GM12878 (cell line): ENCODE results near the gene ZNF467. TPM values are rescaled to one million over a fixed set of nuclear protein-coding genes. Genes with fewer than 3 reads are reported as not detected.

Experiments used
- ATAC-seq: fragments of 200-7000 bp; cut with Tn5 transposase; 3 replicates; pipeline ENCODE4 v1.9.1; 2020; ENCODE audit warnings: mild to moderate bottlenecking, moderate library complexity
- BruUV-seq: library from RNA; stranded (reverse); fragments of 400-500 nt; replicated peaks from 2 replicates; lab custom pipeline; 2021; lab: Mats Ljungman, UMichigan
- CTCF ChIA-PET: fragments of 300-600 bp; sonication (Branson Sonifier 250); formaldehyde crosslinking; extraction: SDS; loops from one replicate; lab custom pipeline; 2021; ENCODE audit warnings: inconsistent platforms; lab: Yijun Ruan, JAX
- POLR2A ChIA-PET: fragments of 350-600 bp; formaldehyde crosslinking; extraction: SDS; loops from one replicate; lab custom pipeline; 2021; ENCODE audit warnings: inconsistent platforms; lab: Charles Lee
- RAD21 ChIA-PET: fragments of 300-600 bp; sonication (Branson Sonifier 250); formaldehyde crosslinking; loops from one replicate; lab custom pipeline; 2023; ENCODE audit warnings: antibody characterized with exemption; ENCODE audit not compliant: unreplicated experiment; lab: Charles Lee
- SMC1A ChIA-PET: fragments of 300-600 bp; sonication (Branson Sonifier 250); formaldehyde crosslinking; loops from one replicate; lab custom pipeline; 2023; ENCODE audit not compliant: unreplicated experiment, uncharacterized antibody; lab: Charles Lee
- DNase-seq: peaks from one replicate; pipeline ENCODE4 v3.0.0-alpha.2; 2011; ENCODE audit warnings: low read depth, low spot score
- FAIRE-seq: peaks from 3 replicates; lab custom pipeline; 2011; peaks lifted over from hg19 to GRCh38; lab: Jason Lieb, UNC
- H2AFZ ChIP-seq: 2 replicates; pipeline ENCODE4 v1.6.0; 2011; ENCODE audit warnings: low read depth, low read length, control low read depth; ENCODE audit not compliant: control insufficient read depth
- H3K27ac ChIP-seq: 2 replicates; pipeline ENCODE4 v1.5.1; 2011; ENCODE audit warnings: control low read depth; ENCODE audit not compliant: control insufficient read depth, insufficient read depth
- H3K27me3 ChIP-seq, 2 experiments: replicated peaks in 1 of 2; 2 replicates each; pipeline versions ENCODE4 v1.6.0 to v1.6.1; 2011; ENCODE audit warnings: low read length in 1 of 2; ENCODE audit not compliant: control insufficient read depth in 2 of 2, insufficient read depth in 2 of 2
- H3K36me3 ChIP-seq, 2 experiments: 2 replicates each; pipeline ENCODE4 v1.5.1; 2011; ENCODE audit warnings: low read length in 1 of 2; ENCODE audit not compliant: control insufficient read depth in 2 of 2, insufficient read depth in 2 of 2
- H3K4me1 ChIP-seq: 2 replicates; pipeline ENCODE4 v1.6.1; 2011; ENCODE audit warnings: mild to moderate bottlenecking, low read length, moderate library complexity, mixed read lengths; ENCODE audit not compliant: control insufficient read depth, insufficient read depth
- H3K4me2 ChIP-seq: 2 replicates; pipeline ENCODE4 v1.6.0; 2011; ENCODE audit warnings: control low read depth; ENCODE audit not compliant: control insufficient read depth, insufficient read depth
- H3K4me3 ChIP-seq: fragments of 200-600 bp; sonication (generic); 2 replicates; pipeline ENCODE4 v1.5.1; 2016
- H3K79me2 ChIP-seq: 2 replicates; pipeline ENCODE4 v1.6.0; 2011; ENCODE audit warnings: low read length; ENCODE audit not compliant: control insufficient read depth, insufficient read depth
- H3K9ac ChIP-seq: 2 replicates; pipeline ENCODE4 v1.8.0; 2011; ENCODE audit warnings: low read length, control low read depth, mixed read lengths; ENCODE audit not compliant: control insufficient read depth, insufficient read depth
- H3K9me3 ChIP-seq: replicated peaks from 3 replicates; pipeline ENCODE4 v1.5.1; 2011; ENCODE audit warnings: mild to moderate bottlenecking, low read length; ENCODE audit not compliant: control insufficient read depth, insufficient read depth
- H4K20me1 ChIP-seq: 2 replicates; pipeline ENCODE4 v1.6.0; 2011; ENCODE audit not compliant: control insufficient read depth, insufficient read depth
- ELK1 ChIP-seq: IDR thresholded peaks from 2 replicates; pipeline ENCODE4 v1.6.1; 2012; ENCODE audit warnings: low read depth, low read length, improper control_type of control experiment
- REST ChIP-seq: IDR thresholded peaks from 2 replicates; pipeline ENCODE4 v1.6.1; 2012; ENCODE audit warnings: mild to moderate bottlenecking, low read depth, low read length
- WGBS: methylation state at CpG from one replicate; pipeline ENCODE4 v1.1.6; 2016; ENCODE audit warnings: low lambda C conversion rate; ENCODE audit not compliant: insufficient replicate concordance, insufficient coverage; ENCODE audit errors: missing lambda C conversion rate; 5-methylcytosine and 5-hydroxymethylcytosine counted together
- in situ Hi-C: fragments of 300-500 bp; cut with MboI; formaldehyde crosslinking; loops from 9 replicates; pipeline ENCODE4 v1.14.3; 2018; ENCODE audit warnings: mixed read lengths
- intact Hi-C: fragments of 100-400 bp; cut with micrococcal nuclease; formaldehyde crosslinking; loops from one replicate; pipeline ENCODE4 v1.14.2; 2022; ENCODE audit not compliant: unreplicated experiment
- polyA plus RNA-seq, 11 experiments: library from polyadenylated mRNA; depleted of rRNA in 4 of 11; unstranded in 6 of 11; stranded (reverse) in 5 of 11; fragments of >200 nt; fragmentation: Nextera tagmentation in 4 of 11; fragmentation: Illumina TruSeq in 1 of 11; extraction: Ambion mirVana in 4 of 11; extraction: Trizol in 1 of 11; gene quantifications; 1 replicate in 1 of 11; 2 replicates in 10 of 11; pipeline versions ENCODE4 v1.2.1 to v1.2.3, GENCODE V29; 2011 to 2016; ENCODE audit warnings: inconsistent platforms in 2 of 11, missing spikeins in 2 of 11, low read depth in 1 of 11
- total RNA-seq, 4 experiments: library from RNA; depleted of rRNA in 3 of 4; stranded (reverse); fragments of >200 nt in 3 of 4; fragmentation: Illumina TruSeq in 1 of 4; extraction: Trizol in 1 of 4; gene quantifications; 2 replicates each; pipeline versions ENCODE4 v1.2.1 to v1.2.3, GENCODE V29; 2013 to 2021

ZNF467 gene
- total and polyA plus RNA-seq, 10 of the 15 experiments (the other 5 are each of a cell fraction or from before 2014, with no cell fraction given) = not detected

DNA sequence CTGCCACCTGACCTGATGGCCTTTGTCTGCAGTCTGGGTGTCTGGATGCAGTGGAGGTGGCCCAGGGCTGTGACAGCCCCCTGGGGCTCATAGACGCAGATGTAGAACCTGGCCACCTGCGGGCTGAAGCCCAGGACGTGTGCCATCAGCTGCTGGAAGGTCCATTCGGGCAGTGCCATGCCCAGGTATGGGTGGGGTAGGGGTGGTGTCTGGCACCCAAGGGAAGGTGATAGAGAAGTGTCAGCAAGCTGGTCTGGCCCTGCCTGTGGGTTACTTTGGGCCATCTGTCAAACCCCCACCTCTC is 6.1 kb upstream of the ZNF467 start:
- Histone ChIP-seq H4K20me1 (no peaks in the 10 kb centered on the region), H3K9me3 (no peaks in the 10 kb centered on the region)
- POLR2A ChIA-PET = no interaction called here
- TF ChIP-seq REST (no peak), ELK1 (no peak)
- TF ChIP-seq, all 136 proteins: peak for 0
- Histone ChIP-seq H3K4me1 (no peaks in the 10 kb centered on the region; the same call in 1 of the 2 replicates), H3K36me3 (no peaks in the 10 kb centered on the region), H2AFZ (no peak overlapping the region), H3K79me2 (no peaks in the 10 kb centered on the region), H3K4me2 (no peak overlapping the region), H3K27ac (no peak overlapping the region), H3K27me3 (no peaks in the 10 kb centered on the region; a peak in 3 of 4 replicates), H3K9ac (no peak overlapping the region), H3K4me3 (no peak overlapping the region)
- DNase-seq = no peak
- intact Hi-C loops = no loop called here
- CTCF ChIA-PET = no interaction called here
- SMC1A ChIA-PET = no interaction called here
- in situ Hi-C loops = no loop called here
- RAD21 ChIA-PET = no interaction called here
- 11% methylated on average over 4 of the region's 4 CpGs for WGBS
- ATAC-seq = no peak
- FAIRE-seq = no peak
- no TSS peak for BruUV-seq
